Tibial artery (tissue), 4 donors: ENCODE measurements around the gene TMEM225.

ENCODE experiments used
- DNase-seq, 2 donors: peaks; one replicate each; pipeline ENCODE4 v3.0.0-alpha.2; 2019
- H3K27ac ChIP-seq, 2 donors: fragments of 200-600 bp; sonication (generic) in 1 of 2; 1 replicate in 1 of 2; 2 replicates in 1 of 2; pipeline ENCODE4 v1.5.1; 2018 to 2019; ENCODE audit warnings: mild to moderate bottlenecking in 1 of 2
- H3K27me3 ChIP-seq, 2 donors: fragments of 200-600 bp; sonication (generic) in 1 of 2; one replicate each; pipeline versions ENCODE4 v1.5.1 to v1.6.0; 2016 to 2019
- H3K36me3 ChIP-seq, 3 donors: fragments of 200-600 bp; sonication (generic) in 2 of 3; one replicate each; pipeline ENCODE4 v1.5.1; 2016 to 2019; ENCODE audit warnings: mild to moderate bottlenecking in 2 of 3
- H3K4me1 ChIP-seq, 4 donors: fragments of 200-600 bp; sonication (generic) in 2 of 4; 1 replicate in 3 of 4; 2 replicates in 1 of 4; pipeline ENCODE4 v1.5.1; 2016 to 2019
- H3K4me3 ChIP-seq, 2 donors: fragments of 200-600 bp; sonication (generic) in 1 of 2; 1 replicate in 1 of 2; 2 replicates in 1 of 2; pipeline ENCODE4 v1.5.1; 2018 to 2019; ENCODE audit warnings: mild to moderate bottlenecking in 2 of 2
- H3K9me3 ChIP-seq, 3 donors: fragments of 200-600 bp; sonication (generic) in 1 of 3; one replicate each; pipeline ENCODE4 v1.5.1; 2016 to 2019
- intact Hi-C: fragments of 100-400 bp; cut with DNase I; formaldehyde crosslinking; loops from one replicate; pipeline ENCODE4 v1.15.0; 2023; ENCODE audit warnings: low total_unique reads
- TF ChIP-seq, protein P1 (sequence below), 2 experiments: fragments of 200-600 bp in 1 of 2; fragments of 450-650 bp in 1 of 2; IDR thresholded peaks; one replicate each; pipeline ENCODE4 v1.5.1; 2017 to 2019; ENCODE audit warnings: antibody characterized with exemption in 2 of 2, mild to moderate bottlenecking in 1 of 2, moderate library complexity in 1 of 2

The TMEM225 gene, protein sequence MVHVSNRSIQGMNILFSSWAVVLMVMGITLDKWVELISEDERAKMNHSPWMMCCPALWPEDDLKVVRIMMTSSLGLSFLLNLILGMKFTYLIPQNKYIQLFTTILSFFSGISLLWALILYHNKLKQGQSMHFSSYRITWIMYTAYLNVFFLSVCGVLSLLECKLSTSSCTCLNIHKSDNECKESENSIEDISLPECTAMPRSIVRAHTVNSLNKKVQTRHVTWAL

DNA sequence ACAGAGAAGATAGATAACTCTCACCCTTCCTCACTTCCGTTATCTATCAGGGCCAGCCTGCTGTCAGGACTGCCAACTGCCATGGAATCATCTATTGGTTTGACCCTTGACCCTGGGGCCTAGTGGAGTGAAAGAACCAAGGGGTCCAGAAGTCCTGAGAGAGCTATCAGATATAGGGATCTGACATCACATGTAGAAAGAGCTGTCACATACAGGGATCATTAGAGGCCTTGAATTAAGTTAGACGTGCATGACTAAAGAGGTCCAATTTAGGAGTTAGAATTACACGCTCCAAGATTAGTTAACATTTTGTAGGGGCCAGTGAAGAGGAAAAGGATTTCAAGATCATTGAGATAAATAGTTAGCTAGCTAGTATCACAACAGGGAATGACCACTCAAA is at the start of gene TMEM225:
Gene TMEM225, minus strand, starts transcription at position 101 of the 400 bp plus-strand sequence. CDS start 245 bp downstream, outside the sequence.
- H3K27ac ChIP-seq = no peak within 1 kb of the TSS
- TF ChIP-seq, protein P1, sequence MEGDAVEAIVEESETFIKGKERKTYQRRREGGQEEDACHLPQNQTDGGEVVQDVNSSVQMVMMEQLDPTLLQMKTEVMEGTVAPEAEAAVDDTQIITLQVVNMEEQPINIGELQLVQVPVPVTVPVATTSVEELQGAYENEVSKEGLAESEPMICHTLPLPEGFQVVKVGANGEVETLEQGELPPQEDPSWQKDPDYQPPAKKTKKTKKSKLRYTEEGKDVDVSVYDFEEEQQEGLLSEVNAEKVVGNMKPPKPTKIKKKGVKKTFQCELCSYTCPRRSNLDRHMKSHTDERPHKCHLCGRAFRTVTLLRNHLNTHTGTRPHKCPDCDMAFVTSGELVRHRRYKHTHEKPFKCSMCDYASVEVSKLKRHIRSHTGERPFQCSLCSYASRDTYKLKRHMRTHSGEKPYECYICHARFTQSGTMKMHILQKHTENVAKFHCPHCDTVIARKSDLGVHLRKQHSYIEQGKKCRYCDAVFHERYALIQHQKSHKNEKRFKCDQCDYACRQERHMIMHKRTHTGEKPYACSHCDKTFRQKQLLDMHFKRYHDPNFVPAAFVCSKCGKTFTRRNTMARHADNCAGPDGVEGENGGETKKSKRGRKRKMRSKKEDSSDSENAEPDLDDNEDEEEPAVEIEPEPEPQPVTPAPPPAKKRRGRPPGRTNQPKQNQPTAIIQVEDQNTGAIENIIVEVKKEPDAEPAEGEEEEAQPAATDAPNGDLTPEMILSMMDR (IDR thresholded peaks at IDR 0.05) = no peak
- intact Hi-C loops = no loop called here

DNA sequence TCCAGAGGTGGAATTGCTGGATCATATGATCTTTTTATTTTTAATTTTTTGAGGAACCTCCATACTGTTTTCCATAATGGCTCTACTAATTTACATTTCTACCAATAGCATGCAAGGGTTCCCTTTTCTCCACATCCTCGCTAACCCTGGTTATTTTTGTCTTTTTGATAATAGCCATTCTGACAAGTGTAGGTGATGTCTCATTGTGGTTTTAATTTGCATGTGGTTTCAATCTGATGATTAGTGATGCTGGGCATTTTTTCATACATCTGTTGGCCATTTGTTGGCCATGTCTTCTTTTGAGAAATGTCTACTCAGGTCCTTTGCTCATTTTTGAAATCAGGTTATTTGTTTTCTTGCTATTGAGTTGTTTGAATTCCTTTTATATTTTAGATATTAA is 38.6 kb upstream of the TMEM225 start:
- intact Hi-C loops = no loop called here
- Histone ChIP-seq H3K27me3 (no peaks in the 10 kb centered on the region), H3K9me3 (no peaks in the 10 kb centered on the region), H3K4me3 (no peak overlapping the region), H3K4me1 (no peaks in the 10 kb centered on the region), H3K36me3 (no peaks in the 10 kb centered on the region), H3K27ac (no peak overlapping the region)
- DNase-seq = no peak
- TF ChIP-seq, protein P1 (IDR thresholded peaks at IDR 0.05) = no peak

More for the DNA sequence above, at the start of gene TMEM225:
- no peaks in the 10 kb centered on the region for H3K9me3 ChIP-seq
- no peaks in the 10 kb centered on the region for H3K27me3 ChIP-seq
- H3K4me3 ChIP-seq = no peak within 1 kb of the TSS
- H3K36me3 ChIP-seq = no peaks in the 10 kb centered on the region
- DNase-seq = no peak
- no peaks in the 10 kb centered on the region for H3K4me1 ChIP-seq

DNA sequence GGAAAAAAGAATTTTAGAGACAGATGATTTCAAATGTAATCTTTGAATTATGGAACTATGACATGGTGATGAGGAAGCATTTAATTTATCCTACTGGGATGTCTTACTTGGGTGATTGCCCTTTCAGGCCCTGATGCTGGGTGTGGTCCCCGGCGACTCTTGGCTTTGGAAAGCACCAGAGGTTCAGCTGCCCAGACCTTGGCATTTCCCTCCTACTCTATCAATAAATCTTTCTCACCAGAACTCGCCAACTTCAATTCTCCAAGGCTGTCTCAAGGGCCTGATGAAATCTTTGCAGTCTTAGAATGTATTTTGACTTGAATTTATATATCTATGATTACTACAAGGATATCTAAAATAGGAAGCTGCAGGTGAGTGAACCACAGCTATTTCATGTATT is 35.5 kb upstream of the TMEM225 start:
- DNase-seq = no peak
- Histone ChIP-seq H3K36me3 (no peaks in the 10 kb centered on the region), H3K27me3 (no peaks in the 10 kb centered on the region), H3K9me3 (no peaks in the 10 kb centered on the region), H3K27ac (no peak overlapping the region), H3K4me1 (no peaks in the 10 kb centered on the region), H3K4me3 (no peak overlapping the region)
- TF ChIP-seq, protein P1 (IDR thresholded peaks at IDR 0.05) = no peak
- intact Hi-C loops = no loop called here

DNA sequence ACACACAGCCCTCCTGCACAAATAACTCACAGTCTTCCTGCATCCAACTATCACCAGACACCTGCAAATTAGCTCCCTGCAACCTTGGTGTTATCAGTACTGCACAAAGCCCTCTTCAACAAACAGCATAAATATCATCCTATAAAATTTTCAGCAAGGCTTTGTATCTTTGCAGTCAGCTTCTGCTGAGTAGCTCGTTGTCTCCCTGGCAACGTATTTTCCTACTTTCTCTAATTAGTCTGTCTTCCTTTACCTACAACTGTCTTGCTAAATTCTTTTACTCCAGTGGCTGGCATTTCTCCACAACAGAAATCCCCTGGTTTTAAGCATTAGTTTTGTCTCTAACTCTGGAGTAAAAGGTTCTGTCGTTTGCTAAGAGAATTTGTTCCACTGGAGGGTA is 20.4 kb upstream of the TMEM225 start:
- no peak for DNase-seq
- Histone ChIP-seq H3K9me3 (no peaks in the 10 kb centered on the region), H3K4me1 (no peaks in the 10 kb centered on the region), H3K27ac (no peak overlapping the region), H3K36me3 (no peaks in the 10 kb centered on the region), H3K27me3 (no peaks in the 10 kb centered on the region), H3K4me3 (no peak overlapping the region)
- TF ChIP-seq, protein P1 (IDR thresholded peaks at IDR 0.05) = no peak
- intact Hi-C loops = no loop called here

DNA sequence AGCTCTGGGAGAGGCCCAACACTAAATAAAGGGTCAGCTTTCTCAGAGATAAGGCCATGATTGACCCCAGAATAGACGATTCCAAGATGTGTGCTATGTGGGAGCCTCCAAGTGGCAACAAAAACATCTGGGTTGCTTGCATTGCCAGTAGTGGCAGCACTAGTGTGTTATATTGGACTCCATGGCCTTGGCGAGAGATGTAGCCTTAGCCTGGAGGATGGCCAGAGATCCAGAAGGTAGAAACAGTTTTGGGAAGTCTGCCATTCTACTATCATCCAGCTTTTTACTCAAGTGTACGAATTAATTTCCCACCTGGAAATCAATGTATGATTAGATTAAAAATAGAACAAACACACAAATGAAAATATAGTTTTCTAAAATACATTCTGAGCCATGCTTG is 19.5 kb upstream of the TMEM225 start:
- Histone ChIP-seq H3K27me3 (no peaks in the 10 kb centered on the region), H3K36me3 (no peaks in the 10 kb centered on the region), H3K4me1 (no peaks in the 10 kb centered on the region), H3K27ac (no peak overlapping the region), H3K9me3 (no peaks in the 10 kb centered on the region), H3K4me3 (no peak overlapping the region)
- no peak for DNase-seq
- intact Hi-C loops = no loop called here
- TF ChIP-seq, protein P1 (IDR thresholded peaks at IDR 0.05) = no peak

DNA sequence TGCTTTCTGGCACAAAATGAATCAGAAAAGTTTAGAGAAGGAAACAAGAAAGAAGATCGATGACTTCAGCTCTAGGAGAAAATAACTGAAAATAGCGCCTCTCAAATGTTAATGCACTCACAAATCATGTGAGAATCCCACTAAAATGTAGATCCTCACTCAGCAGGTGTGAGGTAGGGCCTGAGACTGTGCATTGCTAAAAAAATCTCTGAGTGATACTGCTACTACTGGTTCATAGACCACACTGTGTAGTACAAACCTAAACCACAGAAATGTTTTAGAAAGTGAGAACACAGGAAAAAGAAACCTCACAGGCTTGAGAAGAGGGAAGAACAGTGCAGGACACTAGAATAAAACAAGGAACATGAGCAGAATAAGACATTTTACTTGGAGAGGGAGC is 18.5 kb upstream of the TMEM225 start:
- Histone ChIP-seq H3K4me1 (no peaks in the 10 kb centered on the region), H3K9me3 (no peaks in the 10 kb centered on the region), H3K27me3 (no peaks in the 10 kb centered on the region), H3K36me3 (no peaks in the 10 kb centered on the region), H3K4me3 (no peak overlapping the region), H3K27ac (no peak overlapping the region)
- intact Hi-C loops = no loop called here
- TF ChIP-seq, protein P1 (IDR thresholded peaks at IDR 0.05) = no peak
- no peak for DNase-seq
